NCI-H187 treated with DMSO at 0.1 percent for 48 hours (cell line): ENCODE measurements around the gene HSDL1.
"Not testable (repeated sequence)": the region's sequence is repeated elsewhere in the genome, so short reads cannot be mapped to it uniquely, and the experiment has no call there.

Source experiments
- DNase-seq: peaks from one replicate; lab custom pipeline; 2025; lab: John Stamatoyannopoulos, UW

HSDL1 gene

DNA sequence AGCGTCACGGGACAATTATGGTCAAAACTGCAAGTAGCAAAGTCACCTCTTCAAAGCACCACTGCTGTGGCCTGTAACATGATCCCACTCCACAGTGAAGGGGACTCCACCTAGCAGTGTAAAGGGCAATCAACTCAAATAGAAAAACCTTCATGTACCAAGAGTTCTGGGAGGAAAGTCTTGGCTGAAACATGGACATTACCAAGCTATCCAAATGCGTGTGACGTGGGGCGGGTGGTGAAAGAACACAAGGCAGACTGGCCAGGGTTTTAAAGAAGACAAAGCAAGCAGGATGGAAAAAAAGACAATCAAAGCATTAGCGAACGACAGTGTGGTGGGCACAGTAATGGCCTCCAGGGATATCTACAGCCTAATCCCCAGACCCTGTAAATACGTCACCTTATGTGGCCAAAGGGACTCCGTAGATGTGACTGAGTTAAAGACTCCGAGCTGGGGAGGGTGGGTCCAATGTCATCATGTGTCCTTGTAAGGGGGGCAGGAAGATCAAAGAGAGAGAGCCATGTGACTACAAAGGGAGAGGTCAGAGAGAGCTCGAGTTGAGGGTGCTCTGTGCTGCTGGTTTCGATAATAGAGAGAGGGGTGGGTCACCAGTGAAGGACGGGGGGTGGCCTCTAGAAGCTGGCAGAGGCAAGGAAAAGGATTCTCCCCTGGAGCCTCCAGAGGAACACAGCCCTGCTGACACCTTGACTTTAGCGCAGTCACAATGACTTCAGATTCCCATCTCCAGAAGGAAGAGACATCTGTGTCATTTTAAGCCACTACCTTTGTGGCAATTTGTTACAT, 6.0 kb downstream of the HSDL1 start:
- DNase-seq: no peak

GRCh38 chr16:84138500-84138823, 6.5 kb downstream of the HSDL1 start:
- no peak for DNase-seq

- no peak for DNase-seq
Measured at GRCh38 chr16:84137769-84138357, 7.1 kb downstream of the HSDL1 start.

- DNase-seq: no peak
Measured at GRCh38 chr16:84137287-84137686, 7.7 kb downstream of the HSDL1 start.

DNA sequence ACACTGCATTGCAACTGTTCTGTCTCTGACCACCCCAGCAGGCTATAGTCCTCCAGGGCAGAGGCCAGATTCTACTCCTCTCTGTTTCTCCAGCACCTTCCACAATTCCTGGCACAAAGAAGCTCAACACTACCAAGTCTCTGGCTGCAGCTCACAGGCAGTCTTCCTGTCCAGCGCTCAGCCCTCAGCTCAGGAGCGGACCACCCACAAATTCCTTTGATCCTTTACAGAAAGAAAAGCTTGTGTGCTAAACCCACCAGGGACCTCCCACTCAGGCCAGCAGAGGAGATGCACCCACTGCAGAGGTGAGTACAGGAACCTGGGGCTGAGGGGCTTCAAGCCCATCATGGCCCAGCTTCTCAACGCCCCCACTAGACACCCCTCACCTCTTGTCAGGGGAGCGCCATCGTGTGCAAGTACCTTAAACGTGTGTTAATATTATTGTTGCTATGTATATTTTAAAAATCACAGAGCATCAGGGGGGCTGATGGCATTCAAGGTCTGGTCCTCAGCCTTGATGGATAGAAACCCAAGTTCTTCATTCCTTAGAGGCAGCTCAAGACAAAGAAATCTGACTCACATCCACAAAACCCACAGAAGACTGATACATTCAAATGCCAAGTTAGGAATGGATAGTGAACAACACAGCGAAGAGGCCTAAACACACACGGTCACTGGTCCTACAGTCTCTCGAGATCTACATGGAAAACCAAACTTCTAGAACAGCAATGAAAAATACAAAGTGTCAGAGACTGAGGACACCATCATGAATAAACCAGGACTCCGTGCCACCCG, 8.4 kb downstream of the HSDL1 start:
- no peak for DNase-seq

DNA sequence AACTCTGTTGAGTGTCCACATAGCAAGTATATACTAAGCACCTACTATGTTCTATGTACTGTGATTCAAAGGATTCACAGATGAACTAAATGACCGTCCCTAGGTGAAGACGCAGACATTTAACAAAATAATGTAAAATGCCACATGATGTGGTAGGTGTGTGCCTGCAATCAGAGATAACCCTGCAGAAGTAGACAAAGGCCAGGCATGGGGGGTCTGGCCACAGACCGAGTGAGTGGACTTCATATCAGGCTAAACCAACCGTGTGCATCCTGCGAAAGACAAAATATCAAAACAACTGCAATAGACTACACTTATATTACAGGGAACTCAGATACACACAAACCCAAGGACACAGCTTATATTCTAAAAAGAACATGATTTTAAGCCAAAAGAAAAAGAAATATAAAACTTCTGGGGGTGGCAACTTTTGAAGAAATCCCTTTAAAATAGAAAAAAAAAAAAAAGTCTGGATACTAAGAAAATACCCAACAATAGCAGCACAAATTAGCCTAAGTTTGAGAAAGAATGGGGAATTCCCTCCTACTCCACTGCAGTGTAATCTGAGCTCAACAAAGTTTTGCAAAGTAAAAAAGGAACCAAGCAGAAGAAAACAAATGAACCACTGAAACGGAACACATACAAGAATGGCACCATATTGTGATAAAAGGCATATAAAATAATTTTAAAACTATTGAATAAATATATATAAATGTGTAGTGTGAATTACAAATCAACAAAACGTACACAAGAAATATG, 12.3 kb downstream of the HSDL1 start:
- DNase-seq: no peak

DNA sequence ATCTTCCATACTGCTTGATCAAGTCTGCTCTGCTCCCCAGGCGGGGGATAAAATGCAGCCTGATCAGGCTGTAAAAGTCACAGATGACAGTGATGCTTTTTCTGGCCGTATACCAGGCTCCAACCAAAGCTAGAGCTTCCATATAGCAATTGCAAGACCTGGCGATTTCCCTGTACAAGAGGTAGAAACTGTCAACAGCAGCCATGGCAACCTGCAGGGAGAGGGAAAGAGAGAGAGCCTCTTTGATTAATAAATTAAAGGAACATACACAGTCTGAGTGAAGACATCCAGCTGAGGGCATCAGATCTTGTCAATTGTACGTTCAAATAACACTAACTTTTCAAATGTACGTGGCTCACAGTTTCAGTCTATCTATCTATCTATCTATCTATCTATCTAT, 13.9 kb downstream of the HSDL1 start:
- no peak for DNase-seq

- DNase-seq: no peak
Measured at GRCh38 chr16:84124257-84125073, 20.5 kb downstream of the HSDL1 start.

- no peak for DNase-seq
Measured at GRCh38 chr16:84121007-84121406, 24.0 kb downstream of the HSDL1 start.

- no peak for DNase-seq
Measured at GRCh38 chr16:84120023-84120422, 25.0 kb downstream of the HSDL1 start.

DNA sequence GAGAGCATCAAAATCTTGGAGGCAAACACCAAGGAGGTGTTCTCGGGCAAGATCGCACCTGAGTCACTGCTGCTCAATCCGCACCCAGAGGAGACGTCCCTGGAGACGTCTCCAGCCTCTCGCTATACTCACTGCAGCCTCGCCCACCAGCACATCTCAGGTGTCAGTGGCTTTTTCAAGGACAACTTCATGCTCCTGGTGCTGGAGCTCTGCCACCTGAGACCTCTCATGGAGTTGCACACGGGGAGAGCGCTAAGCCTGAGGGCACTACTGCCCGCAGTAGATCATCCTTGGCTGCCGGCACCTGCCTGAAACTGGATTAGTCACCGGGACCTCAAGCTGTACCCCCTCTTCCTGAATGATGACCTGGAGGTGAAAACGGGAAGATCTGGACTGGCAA, 25.6 kb downstream of the HSDL1 start:
- no peak for DNase-seq

- DNase-seq: not testable (repeated sequence)
Measured at GRCh38 chr16:84118315-84118714, 26.7 kb downstream of the HSDL1 start.

DNA sequence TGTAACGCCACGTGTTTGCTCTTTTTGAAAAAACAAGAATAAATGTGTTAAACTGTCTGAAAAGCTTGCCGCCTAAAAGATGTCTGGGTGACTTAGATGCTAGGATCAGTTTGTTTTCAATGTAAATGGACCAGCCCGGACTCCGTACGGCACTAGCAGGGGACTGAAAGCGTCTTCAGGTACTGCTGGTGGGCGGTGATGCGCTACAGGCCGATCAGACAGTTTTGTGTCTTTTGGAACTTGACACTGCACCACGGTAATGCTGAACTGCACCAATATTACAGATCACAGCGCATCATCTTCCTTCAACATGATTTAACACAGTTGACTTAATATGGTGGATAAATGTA, 27.5 kb downstream of the HSDL1 start:
- no peak for DNase-seq

- peak; percentile 16 for DNase-seq
Measured at GRCh38 chr16:84116720-84117493, 28.1 kb downstream of the HSDL1 start, which contains the start of gene MBTPS1. Gene MBTPS1, minus strand, starts transcription at chr16:84116942. Its CDS starts 15,159 bp downstream, at chr16:84101783.

- DNase-seq: no peak
Measured at GRCh38 chr16:84115919-84116719, 28.9 kb downstream of the HSDL1 start.

DNA sequence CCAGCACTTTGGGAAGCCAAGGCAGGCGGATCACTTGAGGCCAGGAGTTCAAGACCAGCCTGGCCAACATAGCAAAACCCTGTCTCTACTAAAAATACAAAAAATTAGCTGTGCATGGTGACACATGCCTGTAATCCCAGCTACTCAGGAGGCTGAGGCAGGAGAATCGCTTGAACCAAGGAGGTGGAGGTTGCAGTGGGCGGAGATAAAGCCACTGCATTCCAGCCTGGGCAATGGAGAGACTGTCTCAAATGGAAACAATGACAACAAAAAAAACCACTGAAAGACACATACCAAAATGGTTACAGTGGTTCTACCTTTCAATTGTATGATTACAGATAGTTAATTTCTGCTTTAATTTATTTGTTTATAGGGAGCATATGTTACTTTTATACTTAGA, 33.0 kb downstream of the HSDL1 start:
- not testable (repeated sequence) for DNase-seq

DNA sequence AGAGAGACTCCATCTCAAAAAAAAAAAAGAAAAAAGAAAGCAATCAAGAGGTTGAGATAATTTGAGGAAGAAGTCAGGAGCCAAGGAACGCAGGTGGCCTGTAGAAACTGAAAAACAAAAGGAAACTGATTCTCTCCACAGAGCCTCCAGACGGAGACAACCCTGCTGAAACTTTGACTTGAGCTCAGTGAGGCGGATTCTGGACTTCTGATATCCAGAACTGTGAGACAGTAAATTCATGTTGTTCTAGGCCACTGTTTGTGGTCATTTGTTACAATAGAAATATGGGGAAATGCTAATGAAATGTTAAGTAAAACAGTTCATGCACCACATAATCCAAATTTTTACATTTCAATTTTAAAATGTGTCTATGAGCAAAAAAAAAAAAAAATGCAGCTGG, 33.5 kb downstream of the HSDL1 start:
- no peak for DNase-seq

DNA sequence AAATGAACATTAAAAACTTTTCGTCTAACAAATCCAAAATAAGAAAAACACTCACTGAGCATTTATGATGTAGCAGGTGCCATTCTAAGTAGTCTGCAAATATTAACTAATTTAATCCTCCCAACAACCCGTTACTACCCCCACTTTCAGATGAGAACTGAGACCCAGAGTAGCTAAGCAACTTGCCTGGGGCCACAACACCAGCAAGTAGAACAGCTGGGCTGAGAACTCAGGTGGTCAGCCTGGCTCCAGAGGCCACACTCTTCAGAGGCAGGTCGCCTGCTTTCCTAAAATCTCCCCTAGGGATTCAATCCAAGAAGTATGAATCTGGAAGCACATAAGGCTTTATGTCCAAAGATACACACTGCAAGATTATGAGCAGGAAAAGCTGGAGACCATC, 34.5 kb downstream of the HSDL1 start:
- no peak for DNase-seq

GRCh38 chr16:84109598-84110335, 35.2 kb downstream of the HSDL1 start:
- DNase-seq: no peak
